Measurements from ENCODE around the gene OR10C1.

- TF ChIP-seq CTCF (tag by site-specific recombination; IDR thresholded peaks at IDR 0.05) (no peak), ZNF664 (tag by site-specific recombination; IDR thresholded peaks at IDR 0.05) (no peak), REST (tag by site-specific recombination; IDR thresholded peaks at IDR 0.05) (no peak), ZNF521 (tag by site-specific recombination; IDR thresholded peaks at IDR 0.05) (no peak), ZNF404 (tag by site-specific recombination; IDR thresholded peaks at IDR 0.05) (no peak)
- TF ChIP-seq, protein P1, sequence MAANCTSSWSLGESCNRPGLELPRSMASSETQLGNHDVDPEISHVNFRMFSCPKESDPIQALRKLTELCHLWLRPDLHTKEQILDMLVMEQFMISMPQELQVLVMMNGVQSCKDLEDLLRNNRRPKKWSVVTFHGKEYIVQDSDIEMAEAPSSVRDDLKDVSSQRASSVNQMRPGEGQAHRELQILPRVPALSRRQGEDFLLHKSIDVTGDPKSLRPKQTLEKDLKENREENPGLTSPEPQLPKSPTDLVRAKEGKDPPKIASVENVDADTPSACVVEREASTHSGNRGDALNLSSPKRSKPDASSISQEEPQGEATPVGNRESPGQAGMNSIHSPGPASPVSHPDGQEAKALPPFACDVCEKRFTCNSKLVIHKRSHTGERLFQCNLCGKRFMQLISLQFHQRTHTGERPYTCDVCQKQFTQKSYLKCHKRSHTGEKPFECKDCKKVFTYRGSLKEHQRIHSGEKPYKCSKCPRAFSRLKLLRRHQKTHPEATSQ (tag by site-specific recombination; IDR thresholded peaks at IDR 0.05) = no peak
- TF ChIP-seq, protein P2, sequence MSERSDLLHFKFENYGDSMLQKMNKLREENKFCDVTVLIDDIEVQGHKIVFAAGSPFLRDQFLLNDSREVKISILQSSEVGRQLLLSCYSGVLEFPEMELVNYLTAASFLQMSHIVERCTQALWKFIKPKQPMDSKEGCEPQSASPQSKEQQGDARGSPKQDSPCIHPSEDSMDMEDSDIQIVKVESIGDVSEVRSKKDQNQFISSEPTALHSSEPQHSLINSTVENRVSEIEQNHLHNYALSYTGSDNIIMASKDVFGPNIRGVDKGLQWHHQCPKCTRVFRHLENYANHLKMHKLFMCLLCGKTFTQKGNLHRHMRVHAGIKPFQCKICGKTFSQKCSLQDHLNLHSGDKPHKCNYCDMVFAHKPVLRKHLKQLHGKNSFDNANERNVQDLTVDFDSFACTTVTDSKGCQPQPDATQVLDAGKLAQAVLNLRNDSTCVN (tag by site-specific recombination; optimal IDR thresholded peaks at IDR 0.05) = no peak
These were observed 14.9 kb upstream of the OR10C1 start for GRCh38 chr6:29424168-29424567.

Data from HEK293 (cell line).